GM18867 (cell line): ENCODE data around the gene YRDC.

ENCODE experiments used
- ATAC-seq: cut with Tn5 transposase; IDR thresholded peaks from one replicate; pipeline ENCODE4 v1.9.1; 2021; ENCODE audit warnings: mild to moderate bottlenecking, moderate library complexity; ENCODE audit not compliant: unreplicated experiment

The YRDC gene

DNA sequence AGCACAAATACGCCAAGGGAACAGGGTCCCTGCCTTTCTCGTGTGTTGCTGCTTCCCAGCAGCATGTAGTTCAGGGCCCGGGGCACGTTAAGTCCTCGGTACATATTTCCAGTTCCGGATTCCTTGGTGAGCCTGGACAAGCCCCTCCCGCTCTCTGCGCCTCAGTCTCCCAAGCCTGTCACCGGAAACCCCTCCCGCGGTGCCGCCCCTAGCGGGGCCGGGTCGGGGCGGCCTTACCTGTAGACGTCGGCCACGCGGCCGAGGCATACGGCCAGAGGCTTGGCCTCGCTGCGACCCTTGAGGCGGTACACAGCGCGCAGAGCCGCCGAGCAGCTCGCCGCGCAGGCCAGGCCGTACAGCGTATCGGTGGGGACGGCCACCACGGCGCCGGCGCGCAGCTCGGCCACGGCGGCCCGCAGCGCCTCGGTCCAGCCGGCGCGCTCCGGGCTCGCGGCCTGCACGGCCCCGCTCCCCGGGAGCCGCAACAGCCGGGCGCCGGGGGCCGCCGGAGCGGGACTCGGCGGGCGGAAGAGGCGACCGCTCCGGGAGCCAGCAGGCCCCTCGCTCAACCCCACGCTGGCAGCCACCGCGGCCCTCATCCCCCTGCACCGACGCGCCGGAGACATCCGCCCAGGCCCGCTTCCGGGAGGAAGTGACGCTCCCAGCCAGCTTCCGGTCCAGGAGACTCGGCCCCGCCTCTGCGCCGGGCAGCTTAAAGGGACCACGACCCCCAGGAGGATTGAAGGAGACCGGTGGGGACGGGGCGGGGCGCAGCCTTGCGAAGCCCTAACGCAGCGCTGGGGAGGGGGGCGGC lies at the start of gene YRDC, which contains the start of gene C1orf122:
YRDC (minus strand) TSS at position 654 of the 814 bp plus-strand sequence; CDS start at position 626, 28 bp downstream.
C1orf122 (plus strand) TSS at position 236 of the 814 bp plus-strand sequence. CDS start 615 bp downstream, outside the sequence.
- peak; percentile 85 for ATAC-seq

DNA sequence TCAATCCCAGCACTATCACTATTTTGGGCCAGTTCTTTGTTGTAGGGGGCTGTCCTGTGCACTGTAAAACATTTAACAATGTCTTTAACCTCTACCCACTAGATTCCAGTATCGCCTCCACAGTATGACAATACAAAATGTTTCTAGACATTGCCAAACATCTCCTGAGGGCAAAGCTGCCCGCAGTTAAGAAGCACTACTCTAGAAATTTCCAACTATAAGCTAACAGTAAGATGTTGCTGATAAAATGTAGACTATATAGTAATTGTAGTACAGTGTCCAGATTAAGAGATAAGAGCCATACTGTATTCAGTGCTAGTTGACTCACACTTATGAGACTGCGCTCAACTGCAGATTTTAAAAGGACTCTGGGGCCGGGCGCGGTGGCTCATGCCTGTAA lies 46.4 kb upstream of the YRDC start:
- no peak for ATAC-seq

- no peak for ATAC-seq
Measured at GRCh38 chr1:37853157-37853556, 45.1 kb upstream of the YRDC start.

- no peak for ATAC-seq
Measured at GRCh38 chr1:37851782-37852210, 43.8 kb upstream of the YRDC start.

DNA sequence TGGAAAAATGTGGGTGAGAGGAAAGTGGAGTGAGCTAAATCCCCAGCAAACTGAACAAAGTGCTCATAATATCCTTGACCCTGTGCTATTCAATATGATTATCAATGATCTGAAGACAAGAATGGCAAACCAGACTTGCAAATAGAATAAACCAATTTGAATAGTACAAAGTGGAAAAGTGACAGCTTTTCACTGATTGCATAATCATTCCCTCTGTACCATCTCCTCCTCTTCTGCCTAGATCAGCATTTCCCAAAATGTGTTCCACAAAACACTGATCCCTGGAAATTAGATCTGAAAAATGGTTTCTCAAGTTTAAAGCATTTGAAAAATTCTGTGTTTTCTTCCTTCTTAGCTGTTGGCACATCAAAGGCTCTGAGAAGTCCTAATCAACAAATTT lies 43.3 kb upstream of the YRDC start:
- ATAC-seq: no peak

- no peak for ATAC-seq
Measured at GRCh38 chr1:37850352-37850955, 42.4 kb upstream of the YRDC start.

DNA sequence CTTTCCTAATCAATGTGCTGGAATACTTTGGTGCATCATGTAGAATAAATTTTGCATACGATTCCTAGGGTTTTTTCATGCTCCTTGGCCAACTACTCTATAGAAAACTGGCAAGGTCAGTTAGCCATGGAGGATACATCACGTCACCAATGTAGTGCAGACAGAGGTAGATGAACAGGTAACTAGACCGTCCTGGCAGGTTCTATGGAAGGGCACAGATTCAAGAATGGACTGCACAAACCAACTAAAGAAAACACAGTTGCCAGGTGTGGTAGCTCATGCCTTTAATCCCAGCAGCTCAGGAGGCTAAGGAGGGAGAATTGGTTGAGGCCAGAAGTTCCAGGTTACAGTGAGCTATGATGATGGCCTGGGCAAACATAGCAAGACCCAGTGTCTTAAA lies 41.5 kb upstream of the YRDC start:
- no peak for ATAC-seq

GRCh38 chr1:37846647-37847339 lies 38.8 kb upstream of the YRDC start:
- ATAC-seq: no peak

DNA sequence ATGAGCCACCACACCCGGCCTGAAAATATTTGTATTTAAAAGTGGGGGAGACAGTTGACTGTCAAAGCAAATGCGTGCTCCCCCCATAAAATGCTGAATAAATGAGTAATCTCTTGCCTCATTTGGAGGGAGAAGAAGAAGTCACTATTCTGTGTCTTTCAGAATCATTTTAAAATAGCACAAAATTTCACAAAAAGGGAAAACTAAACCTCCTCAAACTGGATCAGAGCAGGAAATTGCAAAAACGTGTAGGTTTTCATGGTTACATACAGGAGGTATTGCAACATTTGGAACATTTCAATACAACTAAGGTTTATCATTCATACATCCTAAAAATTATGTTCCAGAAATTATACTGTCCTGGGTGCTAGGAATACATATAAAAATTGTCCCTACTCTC lies 37.8 kb upstream of the YRDC start:
- ATAC-seq: no peak

GRCh38 chr1:37845049-37845646 lies 37.1 kb upstream of the YRDC start:
- no peak for ATAC-seq

GRCh38 chr1:37844536-37844935 lies 36.5 kb upstream of the YRDC start:
- no peak for ATAC-seq

DNA sequence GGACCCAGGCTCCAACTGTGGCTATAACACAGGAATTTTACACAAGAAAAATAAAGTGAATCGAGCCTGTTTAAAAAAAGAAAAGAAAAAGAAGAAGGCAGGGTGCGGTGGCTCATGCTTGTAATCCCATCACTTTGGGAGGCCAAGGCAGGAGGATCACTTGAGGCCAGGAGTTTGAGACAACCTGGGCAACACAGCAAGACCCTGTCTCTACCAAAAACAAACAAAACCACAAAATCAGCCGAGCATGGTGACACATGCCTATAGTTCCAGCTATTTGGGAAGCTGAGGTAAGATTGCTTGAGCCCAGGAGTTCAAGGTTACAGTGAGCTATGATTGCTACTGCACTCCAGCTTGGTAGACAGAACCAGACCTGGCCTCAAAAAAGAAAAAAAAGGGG lies 33.6 kb upstream of the YRDC start:
- no peak for ATAC-seq

GRCh38 chr1:37840711-37841110 lies 32.7 kb upstream of the YRDC start:
- no peak for ATAC-seq

DNA sequence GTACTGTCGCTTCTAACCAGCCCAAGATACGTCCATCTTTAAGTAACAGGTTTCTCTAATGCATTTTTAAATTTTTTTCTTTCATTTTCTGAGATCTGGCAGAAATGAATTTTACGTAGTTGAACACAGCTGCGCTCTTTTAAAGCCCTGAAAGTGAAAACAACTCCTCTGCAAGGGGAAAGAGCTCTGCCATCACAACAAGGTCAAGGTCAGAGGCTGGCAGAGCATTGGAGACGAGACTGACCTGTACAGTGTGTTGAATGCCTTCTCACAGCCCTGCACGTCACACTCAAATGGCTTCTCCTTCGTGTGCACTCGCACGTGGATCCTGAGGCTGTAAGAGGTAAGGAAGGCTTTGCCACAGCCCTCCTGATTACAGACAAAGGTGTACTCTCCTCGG lies 31.7 kb upstream of the YRDC start:
- ATAC-seq: no peak

DNA sequence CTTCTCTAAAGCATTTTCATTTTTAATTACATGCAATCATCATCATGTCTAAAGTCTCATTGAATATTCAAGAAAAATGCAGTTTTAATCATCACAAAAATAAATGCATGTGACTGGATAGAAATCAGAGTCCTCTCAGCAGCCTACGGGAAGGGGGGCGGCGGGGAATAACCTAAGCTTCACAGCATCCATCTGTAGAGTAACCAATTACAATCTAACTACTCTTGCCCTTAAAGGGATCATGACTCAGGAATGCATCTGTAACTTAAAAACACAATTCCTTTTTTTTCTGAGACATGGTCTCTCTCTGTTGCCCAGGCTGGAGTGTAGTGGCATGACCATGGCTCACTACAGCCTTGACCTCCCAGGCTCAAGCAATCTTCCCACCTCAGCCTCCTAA lies 28.8 kb upstream of the YRDC start:
- ATAC-seq: no peak

DNA sequence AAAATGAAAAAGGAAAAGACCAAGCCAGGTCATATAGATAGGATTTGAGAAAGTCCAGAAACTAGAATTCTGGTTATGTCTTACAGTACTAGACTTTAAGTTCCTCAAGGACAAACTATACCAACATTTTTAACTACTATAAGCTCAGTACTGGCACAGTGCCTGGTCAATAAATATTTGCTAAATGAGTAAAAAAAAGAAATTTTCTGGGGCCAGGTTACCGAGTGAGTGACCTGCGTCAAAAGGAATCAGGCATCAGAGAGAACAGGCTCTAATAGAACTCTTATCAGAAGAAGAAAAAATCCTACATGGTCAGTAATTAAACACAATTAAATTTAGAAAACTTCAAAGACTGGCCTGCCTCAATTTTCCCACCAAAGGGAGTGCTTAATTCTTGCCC lies 23.8 kb upstream of the YRDC start:
- ATAC-seq: no peak

DNA sequence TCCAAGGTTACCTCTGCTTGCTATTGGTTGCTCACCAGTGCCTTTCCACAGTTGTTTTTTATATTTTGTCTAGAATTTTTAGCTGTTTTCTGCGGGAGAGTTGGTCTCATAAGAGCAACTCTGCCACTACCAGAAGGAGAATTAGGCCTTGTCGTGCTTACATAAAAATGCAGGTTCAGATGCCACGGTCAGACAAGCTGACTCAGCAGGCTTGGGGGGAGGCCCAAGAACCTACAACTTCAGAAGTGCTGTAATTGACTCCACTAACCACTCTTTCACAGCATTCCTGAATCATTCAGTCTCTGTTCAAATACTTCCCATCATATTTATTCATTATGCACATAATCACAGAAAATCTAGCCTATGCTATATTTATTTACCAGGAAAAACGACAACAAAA lies 23.1 kb upstream of the YRDC start:
- no peak for ATAC-seq

DNA sequence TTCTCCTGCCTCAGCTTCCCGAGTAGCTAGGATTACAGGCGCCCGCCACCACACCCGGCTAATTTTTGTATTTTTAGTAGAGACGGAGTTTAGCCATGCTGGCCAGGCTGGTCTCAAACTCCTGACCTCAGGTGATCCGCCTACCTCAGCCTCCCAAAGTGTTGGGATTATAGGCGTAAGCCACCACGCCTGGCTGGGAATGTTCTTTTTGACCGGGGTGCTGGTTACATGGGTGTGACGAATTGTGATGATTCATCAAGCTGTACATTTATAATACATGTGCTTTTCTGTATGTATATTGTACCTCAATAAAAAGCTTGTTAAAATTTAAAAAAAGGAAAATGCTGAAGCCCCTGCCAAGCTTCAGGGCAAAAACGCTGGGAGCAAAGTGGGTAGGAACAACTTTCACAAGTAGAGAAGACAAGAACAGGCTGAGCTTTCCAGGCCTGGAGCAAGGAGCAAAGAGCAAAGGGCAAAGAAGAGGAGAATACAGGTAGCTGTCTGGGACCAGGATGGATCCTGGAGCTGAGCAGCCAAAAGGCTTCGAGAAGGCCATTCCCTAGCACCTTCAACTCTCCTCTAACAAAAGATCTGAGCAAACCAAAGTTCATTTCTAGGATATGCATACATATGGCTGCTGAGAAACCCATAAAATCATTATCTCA lies 20.5 kb upstream of the YRDC start:
- no peak for ATAC-seq

GRCh38 chr1:37825506-37825905 lies 17.5 kb upstream of the YRDC start:
- no peak for ATAC-seq

DNA sequence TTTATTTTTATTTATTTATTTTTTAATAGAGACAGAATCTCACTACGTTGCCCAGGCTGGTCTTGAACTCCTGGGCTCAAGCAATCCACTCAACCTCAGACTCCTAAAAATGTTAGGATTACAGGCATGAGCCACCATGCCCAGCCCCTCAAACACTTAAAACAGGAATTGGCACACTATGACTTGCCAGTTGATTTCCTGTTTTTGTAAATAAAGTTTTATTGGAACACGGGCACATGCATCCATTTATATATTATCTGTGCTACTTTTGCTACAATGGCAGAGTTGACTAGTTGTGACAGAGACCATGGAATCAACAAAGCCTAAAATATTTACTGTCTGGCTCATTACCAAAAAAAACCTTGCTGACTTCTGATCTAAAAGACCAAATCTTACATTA lies 16.0 kb upstream of the YRDC start:
- no peak for ATAC-seq
